HFFc6 (cell line): Measurements from ENCODE around the gene ELK3. TPM values are rescaled to one million over a fixed set of nuclear protein-coding genes. Genes with fewer than 3 reads are reported as not detected.

Source experiments
- DNase-seq: peaks from one replicate; pipeline ENCODE4 v3.0.0-alpha.2; 2018
- H3K27ac Mint-ChIP-seq: 2 replicates; pipeline ENCODE4 v1.8.0; 2020; ENCODE audit warnings: mild to moderate bottlenecking, mixed read lengths
- H3K27me3 Mint-ChIP-seq: 2 replicates; pipeline ENCODE4 v1.8.0; 2021; ENCODE audit warnings: mild to moderate bottlenecking, moderate library complexity, mixed read lengths; ENCODE audit not compliant: insufficient read depth
- H3K36me3 Mint-ChIP-seq: 2 replicates; pipeline ENCODE4 v1.8.0; 2021; ENCODE audit warnings: low read depth, mixed read lengths
- H3K4me1 Mint-ChIP-seq: 2 replicates; pipeline ENCODE4 v1.8.0; 2020; ENCODE audit warnings: low read depth, mixed read lengths
- H3K4me3 Mint-ChIP-seq: 2 replicates; pipeline ENCODE4 v1.8.0; 2020; ENCODE audit warnings: mild to moderate bottlenecking, moderate library complexity, mixed read lengths
- H3K9me3 Mint-ChIP-seq: 2 replicates; pipeline ENCODE4 v1.8.0; 2020; ENCODE audit warnings: mild to moderate bottlenecking, mixed read lengths
- CTCF ChIP-seq: fragments of 200-600 bp; sonication (generic); IDR thresholded peaks from 2 replicates; pipeline ENCODE4 v1.5.0; 2021; ENCODE audit warnings: antibody characterized with exemption, mild to moderate bottlenecking
- long read RNA-seq: library from polyadenylated mRNA; unstranded; transcript quantifications from one replicate; pipeline ENCODE4 v2.0.0, GENCODE V29; 2019
- total RNA-seq, 6 experiments: library from RNA; stranded (reverse); fragmentation: NEBNext Ultra II Directional; extraction: Animal tissue kit (Norgen Biotek cat#: 25700); gene quantifications; 2 replicates in 1 of 6; 3 replicates in 5 of 6; pipeline ENCODE4 v1.2.3, GENCODE V29; 2021

ELK3 gene
- total RNA-seq = 10 to 100 TPM; 54.5 to 80.7 (median 71.9) TPM
- long read RNA-seq, full-length matches to known transcripts = 23 of 35 reads
- long read RNA-seq, partial matches to known transcripts = 4 of 35 reads
- long read RNA-seq, other reads (novel, unspliced or antisense) = 8 of 35 reads

- Mint-ChIP-seq H3K27ac (peak within 1 kb of the TSS; percentile 99), H3K4me1 (peaks cover 38% of the 10 kb centered on the region), H3K9me3 (no peaks in the 10 kb centered on the region), H3K36me3 (peaks cover 5% of the 10 kb centered on the region; the same call in 1 of the 2 replicates), H3K27me3 (peaks cover 7% of the 10 kb centered on the region; the same call in 1 of the 2 replicates), H3K4me3 (peak within 1 kb of the TSS; percentile 99)
- no peak for TF ChIP-seq CTCF
- DNase-seq = peak; percentile 48
Observed at GRCh38 chr12:96193725-96194575, at the start of gene ELK3. Gene ELK3, plus strand, starts transcription at chr12:96194375.

- peaks cover 1% of the 10 kb centered on the region for H3K27me3 Mint-ChIP-seq
- no peak for DNase-seq
- no peak for TF ChIP-seq CTCF
- no peak overlapping the region for H3K27ac Mint-ChIP-seq
- H3K4me3 Mint-ChIP-seq = no peak overlapping the region
- H3K36me3 Mint-ChIP-seq = no peaks in the 10 kb centered on the region
- peaks cover 23% of the 10 kb centered on the region for H3K4me1 Mint-ChIP-seq
- H3K9me3 Mint-ChIP-seq = no peaks in the 10 kb centered on the region
Observed at GRCh38 chr12:96146747-96147146, 47.4 kb upstream of the ELK3 start.

GRCh38 chr12:96150442-96150841 lies 43.7 kb upstream of the ELK3 start:
- Mint-ChIP-seq H3K36me3 (no peaks in the 10 kb centered on the region), H3K4me3 (no peak overlapping the region), H3K9me3 (no peaks in the 10 kb centered on the region), H3K27ac (no peak overlapping the region), H3K27me3 (peaks cover 14% of the 10 kb centered on the region), H3K4me1 (no peaks in the 10 kb centered on the region)
- no peak for DNase-seq
- no peak for TF ChIP-seq CTCF

- H3K27ac Mint-ChIP-seq = no peak overlapping the region
- no peak for DNase-seq
- H3K36me3 Mint-ChIP-seq = no peaks in the 10 kb centered on the region
- H3K9me3 Mint-ChIP-seq = no peaks in the 10 kb centered on the region
- peaks cover 14% of the 10 kb centered on the region for H3K27me3 Mint-ChIP-seq
- no peaks in the 10 kb centered on the region for H3K4me1 Mint-ChIP-seq
- TF ChIP-seq CTCF = no peak
- H3K4me3 Mint-ChIP-seq = no peak overlapping the region
Observed at GRCh38 chr12:96152164-96152563, 42.0 kb upstream of the ELK3 start.

GRCh38 chr12:96153131-96153725 lies 40.9 kb upstream of the ELK3 start:
- no peak for TF ChIP-seq CTCF
- Mint-ChIP-seq H3K27me3 (peaks cover 14% of the 10 kb centered on the region), H3K9me3 (no peaks in the 10 kb centered on the region), H3K36me3 (no peaks in the 10 kb centered on the region), H3K27ac (no peak overlapping the region), H3K4me1 (no peaks in the 10 kb centered on the region), H3K4me3 (no peak overlapping the region)
- DNase-seq = no peak
